HUES6 (cell line): ENCODE data around the gene RGS12.

Source experiments
- H3K27ac ChIP-seq: 2 replicates; pipeline ENCODE4 v1.7.0; 2013; ENCODE audit warnings: low read depth, mild to moderate bottlenecking, low read length, inconsistent platforms
- H3K27me3 ChIP-seq: 2 replicates; pipeline ENCODE4 v1.6.1; 2013; ENCODE audit warnings: low read length; ENCODE audit not compliant: control insufficient read depth, insufficient read depth
- H3K36me3 ChIP-seq: 2 replicates; pipeline ENCODE4 v1.6.1; 2013; ENCODE audit warnings: low read length; ENCODE audit not compliant: control insufficient read depth, insufficient read depth
- H3K4me1 ChIP-seq: 2 replicates; pipeline ENCODE4 v1.6.1; 2013; ENCODE audit warnings: low read length; ENCODE audit not compliant: control insufficient read depth, insufficient read depth
- H3K4me3 ChIP-seq: 2 replicates; pipeline ENCODE4 v1.5.1; 2013; ENCODE audit warnings: low read depth, low read length
- H3K9ac ChIP-seq: one replicate; pipeline ENCODE4 v1.6.1; 2013; ENCODE audit warnings: mild to moderate bottlenecking, low read length
- H3K9me3 ChIP-seq: 2 replicates; pipeline ENCODE4 v1.6.1; 2013; ENCODE audit warnings: low read depth, low read length; ENCODE audit not compliant: control insufficient read depth, insufficient read depth

Gene RGS12

DNA sequence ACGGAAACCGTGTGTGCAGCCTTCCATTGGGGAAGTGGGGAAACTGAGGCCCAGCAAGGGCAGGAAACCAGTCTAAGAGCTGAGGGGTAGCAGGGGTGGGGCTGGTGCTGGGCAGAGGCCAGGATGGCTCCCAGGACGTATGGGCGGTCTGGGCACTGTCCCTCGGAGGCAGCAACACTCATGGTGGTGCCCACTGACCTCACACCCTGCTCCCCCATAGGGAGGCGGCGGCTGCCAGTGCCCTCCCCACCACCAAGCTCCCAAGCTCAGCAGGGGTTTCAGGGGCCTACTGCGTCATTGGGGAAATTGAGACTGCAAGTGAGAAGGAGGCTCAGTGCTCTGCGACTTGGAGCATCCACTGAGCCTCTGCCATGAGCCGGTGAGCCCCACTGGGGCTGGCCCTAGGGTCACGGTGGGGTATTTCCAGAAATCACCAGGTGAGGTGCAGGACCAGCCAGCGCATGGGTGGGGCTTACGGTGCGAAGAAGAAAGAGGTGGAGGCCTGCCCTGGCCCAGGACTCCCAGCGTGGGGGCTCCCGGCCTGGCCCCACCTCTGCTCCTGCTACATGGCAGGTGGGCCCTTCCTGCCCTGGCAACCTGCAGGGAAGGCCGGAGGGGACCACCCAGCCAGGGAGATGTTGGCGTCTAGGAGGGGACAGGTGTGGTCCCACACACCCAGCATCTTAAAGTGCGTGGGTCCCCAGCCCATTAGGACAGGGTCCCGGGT is 42.9 kb upstream of the RGS12 start:
- H3K4me3 ChIP-seq, result no peak overlapping the region
- peaks cover 12% of the 10 kb centered on the region for H3K4me1 ChIP-seq
- H3K9me3 ChIP-seq, result no peaks in the 10 kb centered on the region
- no peaks in the 10 kb centered on the region for H3K27me3 ChIP-seq
- no peak overlapping the region for H3K9ac ChIP-seq
- H3K36me3 ChIP-seq, result no peaks in the 10 kb centered on the region
- H3K27ac ChIP-seq, result no peak overlapping the region

DNA sequence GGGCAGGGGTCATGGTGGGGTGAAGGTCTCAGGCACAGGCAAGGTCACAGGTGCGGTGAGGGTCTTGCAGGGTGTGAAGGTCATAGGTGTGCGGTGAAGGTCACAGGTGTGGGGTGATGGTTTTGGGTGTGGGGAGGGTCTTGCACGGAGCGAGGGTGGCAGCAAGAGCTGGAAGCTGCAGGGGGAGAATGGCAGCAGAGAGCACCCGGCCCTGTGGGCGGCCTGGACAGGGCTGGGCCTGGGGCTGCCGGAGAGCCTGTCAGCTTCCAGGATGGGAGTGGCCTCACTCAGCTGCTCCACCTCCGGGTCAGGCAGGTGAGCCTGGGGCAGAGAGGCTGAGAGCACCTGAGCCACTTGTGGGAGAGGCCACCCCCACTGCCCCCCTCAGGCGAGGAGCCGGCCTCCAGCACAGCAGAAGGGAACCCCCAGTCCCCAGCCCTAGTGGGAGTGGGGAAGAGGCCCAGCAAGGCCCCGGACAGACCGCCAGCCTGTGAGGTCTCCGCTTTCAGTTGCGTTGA is 42.3 kb upstream of the RGS12 start:
- Histone ChIP-seq H3K9ac (no peak overlapping the region), H3K4me3 (no peak overlapping the region), H3K27me3 (no peaks in the 10 kb centered on the region), H3K27ac (no peak overlapping the region), H3K4me1 (peaks cover 12% of the 10 kb centered on the region), H3K36me3 (no peaks in the 10 kb centered on the region), H3K9me3 (no peaks in the 10 kb centered on the region)

DNA sequence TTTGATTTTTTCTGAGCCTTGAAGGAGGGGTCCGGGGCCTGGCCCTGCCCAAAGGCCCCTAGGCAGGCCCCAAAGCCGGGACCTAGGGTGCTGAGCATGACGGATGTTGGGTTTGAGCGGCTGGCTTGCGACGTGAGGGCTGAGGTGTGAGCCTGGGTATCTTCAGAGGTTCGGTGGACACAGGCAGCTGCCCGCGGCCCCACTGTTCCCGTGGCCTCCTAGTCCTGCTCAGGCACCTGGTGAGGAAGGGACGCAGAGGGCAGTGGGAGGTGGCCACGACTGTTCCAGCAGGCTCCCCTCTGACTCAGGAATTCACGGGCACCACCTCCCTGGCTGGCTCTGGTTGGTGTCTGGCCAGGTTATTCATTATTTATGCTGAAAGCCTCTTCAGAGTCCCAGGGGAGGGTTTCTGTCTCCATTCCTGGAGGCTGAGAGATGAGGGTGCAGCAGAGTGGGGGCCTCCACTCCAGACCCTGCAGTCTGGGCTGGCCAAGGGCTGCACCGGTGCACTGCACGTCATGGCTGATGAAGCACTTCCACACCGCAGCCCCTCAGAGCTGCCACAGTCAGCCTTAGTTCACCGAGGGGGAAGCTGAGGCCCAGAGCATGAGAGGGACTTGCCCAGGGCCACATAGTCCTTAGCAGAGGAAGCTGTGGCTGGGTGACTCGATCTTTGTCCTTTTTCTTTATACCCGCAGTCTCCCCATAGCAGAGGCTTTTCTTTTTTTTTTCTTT is 41.7 kb upstream of the RGS12 start:
- Histone ChIP-seq H3K27ac (no peak overlapping the region), H3K27me3 (no peaks in the 10 kb centered on the region), H3K36me3 (no peaks in the 10 kb centered on the region), H3K9ac (no peak overlapping the region), H3K4me3 (no peak overlapping the region), H3K9me3 (no peaks in the 10 kb centered on the region), H3K4me1 (peaks cover 12% of the 10 kb centered on the region)

DNA sequence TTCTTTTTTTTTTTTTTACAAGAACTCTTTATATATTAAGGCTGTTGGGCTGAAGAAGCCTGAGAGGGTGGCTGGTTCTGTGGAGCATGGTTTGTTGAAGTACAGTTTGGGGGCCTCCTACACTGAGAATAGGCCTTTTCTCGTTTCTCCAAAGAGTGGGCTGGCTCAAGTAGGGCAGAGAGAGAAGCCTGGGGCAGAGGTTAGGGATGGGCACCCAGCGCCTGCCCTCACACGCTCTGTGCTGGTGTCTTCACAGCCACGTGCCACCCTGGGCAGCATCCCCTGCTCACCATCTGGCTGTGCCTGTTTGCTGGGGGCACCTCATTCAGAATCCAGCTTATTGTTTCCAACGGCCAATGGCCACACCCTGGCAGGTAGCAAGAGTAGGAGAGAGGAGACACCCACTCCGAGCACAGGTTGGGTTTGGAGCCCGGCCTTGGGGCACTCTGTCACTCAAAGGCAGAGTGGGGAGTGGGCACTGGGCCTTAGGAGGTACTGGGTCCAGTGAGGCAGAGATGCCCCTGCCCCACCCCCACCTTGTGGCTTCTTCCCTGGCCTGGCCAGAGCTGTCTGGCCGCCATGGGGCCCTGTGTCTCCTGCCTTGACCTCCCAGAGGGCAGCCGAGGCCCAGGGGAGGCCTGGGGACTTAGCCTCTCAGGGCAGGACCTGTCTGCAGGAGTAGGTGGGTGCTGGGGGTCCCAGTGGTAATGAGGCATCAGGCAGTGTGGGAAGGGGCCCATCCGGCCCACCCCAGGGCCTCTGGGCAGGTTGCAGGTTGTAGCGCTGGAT is 40.9 kb upstream of the RGS12 start:
- Histone ChIP-seq H3K36me3 (no peaks in the 10 kb centered on the region), H3K4me1 (peaks cover 12% of the 10 kb centered on the region), H3K4me3 (no peak overlapping the region), H3K27me3 (no peaks in the 10 kb centered on the region), H3K27ac (no peak overlapping the region), H3K9ac (no peak overlapping the region), H3K9me3 (no peaks in the 10 kb centered on the region)

DNA sequence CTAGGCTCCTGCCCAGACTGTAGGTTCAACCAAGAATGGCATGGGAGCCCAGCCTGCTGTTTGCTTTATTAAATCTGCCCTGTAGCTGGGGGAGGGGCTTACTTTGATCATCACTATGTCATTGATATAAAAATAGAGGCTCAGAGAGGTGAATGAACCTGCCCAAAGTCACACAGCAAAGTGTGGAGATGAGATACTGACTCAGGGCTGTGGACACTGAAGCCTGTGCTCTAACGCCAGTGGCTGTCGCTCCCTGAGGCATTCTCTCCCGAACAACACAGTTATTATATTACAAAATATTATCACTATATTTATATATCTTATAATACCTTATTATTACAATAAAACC is 40.4 kb upstream of the RGS12 start:
- Histone ChIP-seq H3K36me3 (no peaks in the 10 kb centered on the region), H3K4me1 (peaks cover 12% of the 10 kb centered on the region), H3K9ac (no peak overlapping the region), H3K27ac (no peak overlapping the region), H3K9me3 (no peaks in the 10 kb centered on the region), H3K4me3 (no peak overlapping the region), H3K27me3 (no peaks in the 10 kb centered on the region)

DNA sequence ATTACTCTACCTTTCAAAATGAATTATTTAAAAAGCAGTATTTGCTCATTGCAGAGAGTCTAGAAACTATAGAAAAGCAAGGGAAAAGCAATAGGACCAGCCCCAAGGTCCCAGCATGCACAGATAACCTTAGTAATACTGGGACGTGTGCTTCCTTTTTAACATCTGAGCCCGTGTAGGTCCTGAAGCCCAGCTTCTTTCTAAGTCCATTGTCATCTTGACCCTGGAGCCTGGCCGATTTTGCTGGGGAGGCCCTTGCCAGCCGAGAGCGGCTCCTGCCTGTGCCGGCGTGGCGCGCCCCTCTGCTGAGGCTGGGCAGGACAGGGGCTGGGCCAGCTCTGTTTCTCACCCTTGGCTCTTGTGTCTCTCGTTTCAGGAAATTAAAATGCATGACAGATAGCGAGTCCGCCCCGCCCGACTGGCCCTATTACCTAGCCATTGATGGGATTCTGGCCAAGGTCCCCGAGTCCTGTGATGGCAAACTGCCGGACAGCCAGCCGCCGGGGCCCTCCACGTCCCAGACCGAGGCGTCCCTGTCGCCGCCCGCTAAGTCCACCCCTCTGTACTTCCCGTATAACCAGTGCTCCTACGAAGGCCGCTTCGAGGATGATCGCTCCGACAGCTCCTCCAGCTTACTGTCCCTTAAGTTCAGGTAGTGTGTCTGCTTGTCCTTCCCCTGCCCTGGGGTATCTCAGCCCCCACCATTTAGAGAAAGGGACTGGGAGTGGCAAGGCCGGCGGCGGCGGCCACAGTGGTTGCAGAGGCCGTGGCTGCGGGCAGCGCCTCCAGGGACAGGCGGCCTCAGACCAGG is 39.8 kb upstream of the RGS12 start:
- no peaks in the 10 kb centered on the region for H3K27me3 ChIP-seq
- no peak overlapping the region for H3K4me3 ChIP-seq
- no peak overlapping the region for H3K9ac ChIP-seq
- H3K4me1 ChIP-seq, result peaks cover 12% of the 10 kb centered on the region
- no peaks in the 10 kb centered on the region for H3K36me3 ChIP-seq
- H3K9me3 ChIP-seq, result no peaks in the 10 kb centered on the region
- H3K27ac ChIP-seq, result no peak overlapping the region

DNA sequence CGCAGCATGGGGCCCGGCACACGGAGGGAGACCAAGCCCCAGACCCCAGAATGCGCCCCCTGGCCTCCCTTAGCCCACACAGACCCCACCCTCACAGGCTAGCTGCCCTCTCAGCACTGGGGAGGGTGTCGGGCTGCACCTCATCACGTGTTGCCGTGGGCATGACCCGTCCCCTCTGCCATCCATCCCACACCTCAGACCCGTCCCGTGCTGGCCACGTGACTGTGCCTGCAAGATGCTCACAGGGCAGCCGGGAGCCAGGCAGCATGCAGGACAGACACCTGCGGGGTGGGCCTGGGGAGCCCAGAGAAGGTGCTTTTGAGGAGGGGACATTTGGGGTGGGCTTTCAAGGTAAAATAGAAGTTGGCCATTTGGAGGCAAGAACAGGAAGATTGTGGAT is 39.0 kb upstream of the RGS12 start:
- H3K4me3 ChIP-seq, result no peak overlapping the region
- H3K27me3 ChIP-seq, result no peaks in the 10 kb centered on the region
- peaks cover 12% of the 10 kb centered on the region for H3K4me1 ChIP-seq
- H3K36me3 ChIP-seq, result no peaks in the 10 kb centered on the region
- no peak overlapping the region for H3K27ac ChIP-seq
- H3K9ac ChIP-seq, result no peak overlapping the region
- no peaks in the 10 kb centered on the region for H3K9me3 ChIP-seq

DNA sequence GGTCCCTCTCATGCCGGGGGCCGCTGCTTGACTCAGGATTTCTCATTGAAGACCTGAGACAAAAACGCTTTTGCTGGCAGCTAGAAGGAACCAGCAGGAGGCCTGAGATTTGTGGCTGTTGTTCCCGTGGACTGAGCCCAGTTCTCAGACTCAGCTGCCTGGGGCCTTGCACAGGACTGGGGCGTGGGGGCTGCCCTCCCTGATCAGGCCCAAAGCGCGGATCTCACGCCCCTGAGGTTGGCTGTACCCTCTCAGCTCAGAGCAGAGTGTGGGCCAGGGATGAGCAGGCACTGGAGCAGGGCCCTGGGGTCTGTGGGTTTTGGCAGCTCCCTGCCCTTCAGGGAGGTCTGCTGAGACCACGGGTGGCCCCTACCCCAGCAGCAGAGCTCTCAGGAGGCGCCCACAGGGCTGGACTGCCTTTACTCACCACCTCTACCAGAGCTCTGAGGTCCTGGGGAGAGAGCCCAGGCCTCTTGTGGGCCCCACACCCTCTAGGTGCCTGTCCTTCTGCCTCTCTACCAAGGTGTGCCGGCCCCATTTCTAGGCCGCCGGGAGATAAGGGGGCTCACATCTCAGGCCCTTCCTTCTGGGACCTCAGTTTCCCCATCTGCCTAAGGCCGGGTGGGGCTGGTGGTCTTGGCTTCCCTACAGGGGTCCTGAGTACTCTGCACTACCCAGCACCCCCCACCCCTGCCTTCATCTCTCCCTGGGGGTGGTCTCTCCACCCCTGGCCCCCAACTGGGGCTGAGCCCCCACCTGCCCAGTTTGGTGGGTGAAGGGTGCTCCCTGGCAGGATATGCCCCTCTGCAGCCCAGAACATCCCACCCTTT is 38.3 kb upstream of the RGS12 start:
- Histone ChIP-seq H3K36me3 (no peaks in the 10 kb centered on the region), H3K27me3 (no peaks in the 10 kb centered on the region), H3K9ac (no peak overlapping the region), H3K4me1 (peaks cover 12% of the 10 kb centered on the region), H3K4me3 (no peak overlapping the region), H3K27ac (no peak overlapping the region), H3K9me3 (no peaks in the 10 kb centered on the region)

DNA sequence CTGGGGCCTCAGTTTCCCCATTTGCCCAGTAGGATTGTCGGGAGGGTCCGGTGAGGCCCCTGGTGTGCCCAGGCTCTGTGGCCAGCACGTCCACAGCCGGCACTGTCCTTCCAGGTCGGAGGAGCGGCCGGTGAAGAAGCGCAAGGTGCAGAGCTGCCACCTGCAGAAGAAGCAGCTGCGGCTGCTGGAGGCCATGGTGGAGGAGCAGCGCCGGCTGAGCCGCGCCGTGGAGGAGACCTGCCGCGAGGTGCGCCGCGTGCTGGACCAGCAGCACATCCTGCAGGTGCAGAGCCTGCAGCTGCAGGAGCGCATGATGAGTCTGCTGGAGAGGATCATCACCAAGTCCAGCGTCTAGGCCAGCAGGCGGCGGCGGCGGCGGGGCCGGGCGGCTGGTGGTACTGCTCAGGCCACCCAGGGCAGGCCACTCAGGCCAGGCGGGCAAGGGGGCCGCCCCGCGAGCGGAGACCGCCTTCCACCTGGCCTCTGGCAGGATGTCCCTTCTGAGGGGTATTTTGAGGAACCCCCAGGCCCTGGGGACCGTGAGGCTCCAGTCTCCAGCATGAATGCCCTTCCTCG is 37.1 kb upstream of the RGS12 start:
- H3K9me3 ChIP-seq, result no peaks in the 10 kb centered on the region
- no peak overlapping the region for H3K27ac ChIP-seq
- no peaks in the 10 kb centered on the region for H3K27me3 ChIP-seq
- no peak overlapping the region for H3K4me3 ChIP-seq
- H3K9ac ChIP-seq, result no peak overlapping the region
- H3K36me3 ChIP-seq, result no peaks in the 10 kb centered on the region
- H3K4me1 ChIP-seq, result peaks cover 7% of the 10 kb centered on the region
